GM06990 (cell line): Measurements from ENCODE around the gene PFN1.
"Not testable (repeated sequence)": the region's sequence is repeated elsewhere in the genome, so short reads cannot be mapped to it uniquely, and the experiment has no call there.

Experiments
- DNase-seq: peaks from one replicate; pipeline ENCODE4 v3.0.0-alpha.2; 2011; ENCODE audit not compliant: insufficient read length; ENCODE audit errors: extremely low read depth
- H3K27me3 ChIP-seq: replicated peaks from 2 replicates; pipeline ENCODE4 v1.6.0; 2011; ENCODE audit warnings: low read length; ENCODE audit not compliant: control insufficient read depth, insufficient read depth
- H3K36me3 ChIP-seq: 2 replicates; pipeline ENCODE4 v1.5.1; 2011; ENCODE audit warnings: low read length; ENCODE audit not compliant: control insufficient read depth, insufficient read depth
- H3K4me3 ChIP-seq: replicated peaks from 2 replicates; pipeline ENCODE4 v1.5.1; 2011; ENCODE audit warnings: low read depth, mild to moderate bottlenecking, control low read depth, low read length
- TF ChIP-seq, protein P1 (sequence below): IDR thresholded peaks from 2 replicates; pipeline ENCODE4 v1.5.1; 2011; ENCODE audit warnings: low read length, control low read depth, mild to moderate bottlenecking, inconsistent platforms; ENCODE audit not compliant: insufficient read depth, poor library complexity, severe bottlenecking

Gene PFN1

DNA sequence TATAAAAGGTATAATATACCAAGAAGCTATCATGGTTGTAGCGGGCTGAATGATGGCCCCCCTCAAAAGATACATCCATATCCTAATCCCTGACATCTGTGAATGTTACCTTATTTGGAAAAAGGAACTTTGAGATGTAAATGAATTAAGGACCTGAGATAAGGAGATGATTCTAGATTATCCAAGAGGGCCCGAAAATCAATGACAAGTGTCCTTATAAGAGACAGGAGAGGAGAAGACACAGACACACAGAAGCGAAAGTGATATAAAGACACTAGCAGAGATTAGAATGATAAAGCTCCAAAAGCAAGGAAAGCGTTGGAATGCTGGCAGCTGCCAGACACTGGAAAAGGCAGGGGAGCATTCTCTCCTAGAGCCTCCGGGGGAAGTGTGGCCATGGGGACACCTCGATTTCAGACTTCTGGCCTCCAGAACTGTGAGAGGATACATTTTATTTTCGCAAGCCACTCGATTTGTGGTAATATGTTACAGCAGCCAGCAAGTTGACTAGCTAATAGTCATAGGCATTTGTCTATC, 28.8 kb downstream of the PFN1 start:
- TF ChIP-seq, protein P1, sequence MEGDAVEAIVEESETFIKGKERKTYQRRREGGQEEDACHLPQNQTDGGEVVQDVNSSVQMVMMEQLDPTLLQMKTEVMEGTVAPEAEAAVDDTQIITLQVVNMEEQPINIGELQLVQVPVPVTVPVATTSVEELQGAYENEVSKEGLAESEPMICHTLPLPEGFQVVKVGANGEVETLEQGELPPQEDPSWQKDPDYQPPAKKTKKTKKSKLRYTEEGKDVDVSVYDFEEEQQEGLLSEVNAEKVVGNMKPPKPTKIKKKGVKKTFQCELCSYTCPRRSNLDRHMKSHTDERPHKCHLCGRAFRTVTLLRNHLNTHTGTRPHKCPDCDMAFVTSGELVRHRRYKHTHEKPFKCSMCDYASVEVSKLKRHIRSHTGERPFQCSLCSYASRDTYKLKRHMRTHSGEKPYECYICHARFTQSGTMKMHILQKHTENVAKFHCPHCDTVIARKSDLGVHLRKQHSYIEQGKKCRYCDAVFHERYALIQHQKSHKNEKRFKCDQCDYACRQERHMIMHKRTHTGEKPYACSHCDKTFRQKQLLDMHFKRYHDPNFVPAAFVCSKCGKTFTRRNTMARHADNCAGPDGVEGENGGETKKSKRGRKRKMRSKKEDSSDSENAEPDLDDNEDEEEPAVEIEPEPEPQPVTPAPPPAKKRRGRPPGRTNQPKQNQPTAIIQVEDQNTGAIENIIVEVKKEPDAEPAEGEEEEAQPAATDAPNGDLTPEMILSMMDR = no peak
- H3K36me3 ChIP-seq = no peaks in the 10 kb centered on the region
- H3K27me3 ChIP-seq = no peaks in the 10 kb centered on the region
- DNase-seq = no peak
- no peak overlapping the region for H3K4me3 ChIP-seq

DNA sequence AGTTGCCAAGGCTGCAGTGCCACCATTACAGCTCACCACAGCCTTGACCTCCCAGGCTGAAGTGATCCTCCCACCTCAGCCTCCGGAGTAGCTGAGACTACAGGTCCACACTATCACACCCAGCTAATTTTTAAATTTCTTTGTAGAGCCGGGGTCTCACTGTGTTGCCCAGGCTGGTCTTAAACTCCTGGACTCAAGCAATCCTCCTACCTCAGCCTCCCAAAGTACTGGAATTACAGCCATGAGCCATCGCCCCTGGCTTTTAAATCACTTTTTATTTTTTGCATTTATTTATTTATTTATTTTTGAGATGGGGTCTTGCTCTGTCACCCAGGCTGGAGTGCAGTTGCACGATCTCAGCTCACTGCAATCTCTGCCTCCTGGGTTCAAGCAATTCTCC, 33.8 kb downstream of the PFN1 start:
- not testable (repeated sequence) for H3K27me3 ChIP-seq, H3K36me3 ChIP-seq, DNase-seq, H3K4me3 ChIP-seq

DNA sequence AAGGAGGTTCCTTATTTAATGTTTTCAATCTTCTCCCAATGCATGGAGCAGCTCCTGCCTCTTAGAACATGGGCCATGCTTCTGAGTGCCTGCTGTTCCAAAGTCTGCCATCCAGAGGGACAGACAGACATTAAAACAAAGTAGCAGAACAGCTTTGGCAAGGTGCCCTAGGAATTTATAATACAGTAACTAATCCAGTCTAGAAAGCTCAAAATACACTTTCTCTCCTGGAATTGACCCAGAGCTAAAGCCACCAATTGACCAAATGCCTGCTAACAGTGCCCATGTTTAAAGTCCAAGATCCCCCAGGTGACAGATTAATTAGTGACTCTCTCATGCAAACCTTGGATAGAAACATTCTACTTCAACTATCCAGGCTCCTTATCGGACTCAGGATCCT, 34.3 kb downstream of the PFN1 start:
- TF ChIP-seq, protein P1 = no peak
- H3K27me3 ChIP-seq = no peaks in the 10 kb centered on the region
- H3K4me3 ChIP-seq = no peak overlapping the region
- no peak for DNase-seq
- no peaks in the 10 kb centered on the region for H3K36me3 ChIP-seq

DNA sequence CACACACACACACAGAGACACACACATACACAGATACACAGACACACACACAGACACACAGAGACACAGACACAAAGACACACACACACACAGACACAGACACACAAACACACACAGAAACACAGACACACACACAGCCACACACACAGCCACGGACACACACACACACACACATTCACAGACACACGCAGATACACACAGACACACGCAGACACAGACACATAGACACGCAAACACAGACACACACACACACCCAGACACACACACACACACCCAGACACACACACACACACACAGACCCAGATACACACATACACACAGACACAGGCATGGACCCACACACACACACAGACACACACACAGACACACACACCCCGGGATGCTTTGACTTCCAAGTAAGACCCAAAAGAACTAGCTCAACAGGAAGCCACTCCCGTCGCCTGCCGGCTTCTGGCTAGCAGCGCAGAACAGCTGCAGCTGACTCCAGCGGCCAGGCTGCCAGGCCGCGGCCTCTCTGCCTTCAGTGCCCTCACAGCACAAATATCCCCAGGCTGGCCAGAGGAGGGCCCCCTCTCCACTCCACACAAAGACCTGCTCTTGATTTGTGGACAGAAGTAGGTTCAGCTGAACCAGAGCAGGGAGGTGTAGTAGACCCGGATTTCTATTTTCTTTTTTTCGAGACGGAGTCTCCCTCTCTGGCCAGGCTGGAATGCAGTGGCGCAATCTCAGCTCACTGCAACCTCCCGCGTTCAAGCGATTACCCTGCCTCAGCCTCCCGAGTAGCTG, 39.4 kb downstream of the PFN1 start:
- H3K36me3 ChIP-seq = no peaks in the 10 kb centered on the region
- no peak overlapping the region for H3K4me3 ChIP-seq
- peak; percentile 79 for DNase-seq
- TF ChIP-seq, protein P1 = peak; percentile 80
- H3K27me3 ChIP-seq = no peaks in the 10 kb centered on the region

DNA sequence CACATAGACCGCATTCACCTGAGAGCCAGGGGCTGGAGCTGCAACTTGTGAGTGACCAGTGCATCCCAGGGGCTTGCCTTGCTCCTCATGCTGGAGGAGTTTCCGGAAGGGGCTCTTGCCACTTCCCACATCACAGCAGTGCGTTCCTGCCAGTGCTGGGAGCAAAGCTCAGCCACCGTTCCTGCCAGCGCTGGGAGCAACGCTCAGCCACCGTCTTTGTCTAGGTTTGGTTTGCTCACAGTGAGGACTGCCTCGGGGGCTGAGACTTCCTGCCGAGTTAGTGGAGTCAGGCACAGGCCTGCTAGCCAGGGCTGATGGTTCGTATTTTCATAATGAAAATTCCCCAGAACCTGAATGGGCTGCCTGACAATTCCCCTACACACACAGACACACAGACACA, 40.0 kb downstream of the PFN1 start:
- H3K4me3 ChIP-seq = no peak overlapping the region
- TF ChIP-seq, protein P1 = no peak
- DNase-seq = no peak

DNA sequence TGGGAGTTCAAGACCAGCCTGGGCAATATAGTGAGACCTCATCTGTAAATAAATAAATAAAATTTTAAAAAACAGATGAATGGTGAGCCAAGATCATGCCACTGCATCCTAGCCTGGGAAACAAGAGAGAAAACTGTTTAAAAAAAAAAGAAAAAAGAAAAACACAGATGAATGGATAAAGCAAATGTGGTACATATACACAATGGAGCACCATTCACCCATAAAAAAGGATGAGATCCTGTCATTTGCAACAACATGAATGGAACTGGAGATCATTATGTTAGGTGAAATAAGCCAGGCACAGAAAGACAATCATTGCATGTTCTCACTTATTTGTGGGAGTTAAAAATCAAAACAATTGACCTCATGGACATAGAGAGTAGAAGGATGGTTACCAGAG, 41.7 kb downstream of the PFN1 start:
- DNase-seq, H3K27me3 ChIP-seq: not testable (repeated sequence)

More for the DNA sequence above, 40.0 kb downstream of the PFN1 start:
- H3K27me3 ChIP-seq = no peaks in the 10 kb centered on the region
- H3K36me3 ChIP-seq = no peaks in the 10 kb centered on the region

More for the DNA sequence above, 41.7 kb downstream of the PFN1 start:
- not testable (repeated sequence) for H3K36me3 ChIP-seq, H3K4me3 ChIP-seq
